Esophagus muscularis mucosa (tissue), 2 donors: Measurements from ENCODE around the gene CREB3.

Experiments
- EP300 ChIP-seq: sonication (generic); formaldehyde crosslinking; IDR thresholded peaks from one replicate; pipeline ENCODE4 v1.6.1; 2017; ENCODE audit warnings: antibody characterized with exemption
- POLR2A ChIP-seq: fragments of 450-650 bp; IDR thresholded peaks from one replicate; pipeline ENCODE4 v1.6.1; 2017; ENCODE audit warnings: antibody characterized with exemption, moderate library complexity, mild to moderate bottlenecking, low read depth

DNA sequence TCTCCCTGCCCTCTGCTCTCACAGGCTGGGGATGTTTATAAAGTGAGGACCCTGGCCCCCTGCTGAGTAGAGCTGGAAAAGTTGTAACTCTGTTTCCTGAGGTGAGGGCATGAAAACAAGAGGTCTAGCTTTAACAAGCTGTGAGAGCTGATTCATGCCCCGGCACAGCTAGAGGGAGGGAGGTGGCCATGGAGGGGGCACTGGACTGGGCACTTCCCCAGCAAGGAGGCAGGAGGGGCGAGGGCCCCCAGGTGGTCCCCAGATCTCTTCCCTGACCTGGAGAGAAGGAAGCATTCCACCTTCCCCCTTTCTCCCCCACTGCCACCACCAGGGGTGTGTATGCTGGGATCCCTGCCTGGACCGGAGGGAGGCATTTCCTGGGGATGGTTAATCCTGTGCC lies 21.8 kb downstream of the CREB3 start, which contains the start of gene MSMP:
- no peak for TF ChIP-seq POLR2A
- TF ChIP-seq EP300 = no peak
